HepG2 (cell line): ENCODE measurements around the gene COX6A2. TPM values are rescaled to one million over a fixed set of nuclear protein-coding genes. Genes with fewer than 3 reads are reported as not detected.

Experiments used
- CCAR2 ChIP-seq: fragments of 200-400 bp; formaldehyde crosslinking; optimal IDR thresholded peaks from 2 replicates; pipeline ENCODE3; 2018; ENCODE audit warnings: low read depth, mild to moderate bottlenecking, low read length, moderate library complexity
- GPN1 ChIP-seq: sonication (generic); formaldehyde crosslinking; IDR thresholded peaks from 2 replicates; pipeline ENCODE4 v1.5.1; 2020; ENCODE audit warnings: missing genetic modification reagents, borderline replicate concordance
- HNF4G ChIP-seq, 2 experiments: sonication (generic) in 1 of 2; formaldehyde crosslinking in 1 of 2; IDR thresholded peaks; 2 replicates each; pipeline versions ENCODE4 v1.4.0 to v1.6.1; 2011 to 2020; ENCODE audit warnings: borderline replicate concordance in 2 of 2, low read depth in 2 of 2, mild to moderate bottlenecking in 2 of 2, low read length in 1 of 2, missing genetic modification reagents in 1 of 2, moderate library complexity in 1 of 2
- MAZ ChIP-seq, 2 experiments: sonication (generic) in 1 of 2; formaldehyde crosslinking in 1 of 2; IDR thresholded peaks; 2 replicates each; pipeline versions ENCODE4 v1.5.0 to v1.6.1; 2012 to 2020; ENCODE audit warnings: low read depth in 2 of 2, mild to moderate bottlenecking in 2 of 2, borderline replicate concordance in 1 of 2, improper control_type of control experiment in 1 of 2, low read length in 1 of 2, missing genetic modification reagents in 1 of 2, moderate library complexity in 1 of 2
- SMARCC2 ChIP-seq: fragments of 450-650 bp; IDR thresholded peaks from 2 replicates; pipeline ENCODE4 v1.6.1; 2017; ENCODE audit warnings: antibody characterized with exemption, mild to moderate bottlenecking
- TOPORS ChIP-seq: sonication (generic); formaldehyde crosslinking; IDR thresholded peaks from 2 replicates; pipeline ENCODE4 v1.8.0; 2023; ENCODE audit warnings: mild to moderate bottlenecking, missing genetic modification reagents
- ZFP90 ChIP-seq: sonication (generic); formaldehyde crosslinking; IDR thresholded peaks from 2 replicates; pipeline ENCODE4 v1.8.0; 2022; ENCODE audit warnings: missing genetic modification reagents, mild to moderate bottlenecking, inconsistent platforms, borderline replicate concordance
- ZNF331 ChIP-seq: sonication (generic); formaldehyde crosslinking; IDR thresholded peaks from 2 replicates; pipeline ENCODE4 v1.4.0; 2020; ENCODE audit warnings: missing genetic modification reagents
- ZNF788 ChIP-seq: sonication (generic); formaldehyde crosslinking; IDR thresholded peaks from 2 replicates; pipeline ENCODE4 v1.5.0; 2020; ENCODE audit warnings: mild to moderate bottlenecking, missing genetic modification reagents, borderline replicate concordance
- polyA plus RNA-seq, 8 experiments: library from polyadenylated mRNA; depleted of rRNA in 3 of 8; stranded (reverse) in 7 of 8; unstranded in 1 of 8; fragments of >200 nt; fragmentation: Illumina TruSeq in 4 of 8; extraction: Trizol in 4 of 8; gene quantifications; 2 replicates each; pipeline versions ENCODE4 v1.2.1 to v1.2.3, GENCODE V29; 2011 to 2016; ENCODE audit warnings: low read depth in 4 of 8, missing spikeins in 1 of 8, mixed read lengths in 1 of 8; ENCODE audit not compliant: insufficient read depth in 1 of 8
- total RNA-seq, 5 experiments: library from RNA; depleted of rRNA; stranded (reverse); fragments of >200 nt; fragmentation: Illumina TruSeq; extraction: Trizol; gene quantifications; 2 replicates each; pipeline ENCODE4 v1.2.3, GENCODE V29; 2016; ENCODE audit warnings: low read depth in 1 of 5
- TF ChIP-seq, protein P1 (sequence below): fragments of 450-650 bp; IDR thresholded peaks from 2 replicates; pipeline ENCODE4 v1.6.1; 2016
- TF ChIP-seq, protein P2 (sequence below): sonication (generic); formaldehyde crosslinking; IDR thresholded peaks from 2 replicates; pipeline ENCODE4 v1.4.0; 2020; ENCODE audit warnings: missing genetic modification reagents
- TF ChIP-seq, protein P3 (sequence below): sonication (generic); formaldehyde crosslinking; IDR thresholded peaks from 2 replicates; pipeline ENCODE4 v1.4.0; 2020; ENCODE audit warnings: missing genetic modification reagents
- TF ChIP-seq, protein P4 (sequence below): sonication (generic); formaldehyde crosslinking; IDR thresholded peaks from 2 replicates; pipeline ENCODE4 v1.4.0; 2020; ENCODE audit warnings: missing genetic modification reagents, borderline replicate concordance

The COX6A2 gene
- total and polyA plus RNA-seq, 2 of the 13 experiments (the other 11 are each of a cell fraction or from before 2014, with no cell fraction given), result not detected

DNA sequence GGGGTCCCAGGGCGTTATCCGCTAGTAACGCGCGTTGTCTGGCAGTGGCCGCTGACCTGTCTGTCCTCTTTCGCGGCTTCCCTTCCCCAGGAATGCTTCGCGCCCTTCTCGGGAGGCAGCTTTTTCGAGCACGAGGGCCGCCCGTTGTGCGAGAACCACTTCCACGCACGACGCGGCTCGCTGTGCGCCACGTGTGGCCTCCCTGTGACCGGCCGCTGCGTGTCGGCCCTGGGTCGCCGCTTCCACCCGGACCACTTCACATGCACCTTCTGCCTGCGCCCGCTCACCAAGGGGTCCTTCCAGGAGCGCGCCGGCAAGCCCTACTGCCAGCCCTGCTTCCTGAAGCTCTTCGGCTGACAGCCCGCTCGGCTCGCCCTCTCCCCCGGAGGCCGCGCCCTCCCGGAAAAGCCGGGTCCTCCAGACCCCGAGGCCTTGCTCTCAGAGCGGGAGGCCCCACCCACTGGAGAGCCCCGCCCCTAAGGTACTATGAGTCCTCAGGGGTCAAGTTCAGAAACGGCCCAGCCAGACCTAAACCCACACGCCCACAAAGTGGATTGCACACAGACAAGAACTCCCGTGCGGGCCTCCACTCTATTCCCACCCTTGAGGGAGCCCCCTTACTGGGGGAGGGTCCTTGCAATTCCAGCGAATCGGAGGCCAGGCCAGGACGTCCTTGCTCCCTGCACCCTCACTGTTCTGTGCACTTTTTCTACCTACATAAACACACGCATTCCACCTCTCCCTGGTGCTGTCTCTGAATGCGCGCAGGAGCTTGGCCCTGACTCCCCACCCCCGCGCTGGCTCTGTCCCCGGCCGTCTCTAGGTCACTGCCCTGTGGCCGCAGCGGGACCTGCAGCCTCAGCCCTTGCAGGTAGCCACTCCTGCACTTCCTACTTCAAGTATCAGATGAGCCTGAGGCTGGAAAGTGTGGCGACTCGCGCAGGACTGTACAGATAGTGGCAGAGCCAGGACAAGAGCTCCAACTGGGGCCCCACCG lies 49.4 kb upstream of the COX6A2 start (continued):
- TF ChIP-seq CCAR2 (no peak), ZNF331 (CRISPR knock-in tag) (peak; percentile 54; the same call in 1 of the 2 replicates), GPN1 (CRISPR knock-in tag) (no peak; the same call in 1 of the 2 replicates), ZNF788 (peak; percentile 56), TOPORS (CRISPR knock-in tag) (peak; percentile 93), SMARCC2 (no peak), MAZ (IDR thresholded peaks at IDR 0.05; ENCODE audit: borderline replicate concordance, low read depth, low read length) (0 out of 2 replicates have a peak, but pooled peaks have one; percentile 71), MAZ (CRISPR knock-in tag; IDR thresholded peaks at IDR 0.05; ENCODE audit: low read depth) (no peak; the same call in 1 of the 2 replicates), HNF4G (IDR thresholded peaks at IDR 0.05; ENCODE audit: borderline replicate concordance, low read depth, low read length) (peak; percentile 11; the same call in 1 of the 2 replicates), HNF4G (CRISPR knock-in tag; IDR thresholded peaks at IDR 0.05; ENCODE audit: borderline replicate concordance, low read depth) (peak; percentile 74), ZFP90 (CRISPR knock-in tag) (no peak; the same call in 1 of the 2 replicates)
- TF ChIP-seq, protein P1, sequence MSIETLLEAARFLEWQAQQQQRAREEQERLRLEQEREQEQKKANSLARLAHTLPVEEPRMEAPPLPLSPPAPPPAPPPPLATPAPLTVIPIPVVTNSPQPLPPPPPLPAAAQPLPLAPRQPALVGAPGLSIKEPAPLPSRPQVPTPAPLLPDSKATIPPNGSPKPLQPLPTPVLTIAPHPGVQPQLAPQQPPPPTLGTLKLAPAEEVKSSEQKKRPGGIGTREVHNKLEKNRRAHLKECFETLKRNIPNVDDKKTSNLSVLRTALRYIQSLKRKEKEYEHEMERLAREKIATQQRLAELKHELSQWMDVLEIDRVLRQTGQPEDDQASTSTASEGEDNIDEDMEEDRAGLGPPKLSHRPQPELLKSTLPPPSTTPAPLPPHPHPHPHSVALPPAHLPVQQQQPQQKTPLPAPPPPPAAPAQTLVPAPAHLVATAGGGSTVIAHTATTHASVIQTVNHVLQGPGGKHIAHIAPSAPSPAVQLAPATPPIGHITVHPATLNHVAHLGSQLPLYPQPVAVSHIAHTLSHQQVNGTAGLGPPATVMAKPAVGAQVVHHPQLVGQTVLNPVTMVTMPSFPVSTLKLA, result peak; percentile 9; the same call in 1 of the 2 replicates
- TF ChIP-seq, protein P2, sequence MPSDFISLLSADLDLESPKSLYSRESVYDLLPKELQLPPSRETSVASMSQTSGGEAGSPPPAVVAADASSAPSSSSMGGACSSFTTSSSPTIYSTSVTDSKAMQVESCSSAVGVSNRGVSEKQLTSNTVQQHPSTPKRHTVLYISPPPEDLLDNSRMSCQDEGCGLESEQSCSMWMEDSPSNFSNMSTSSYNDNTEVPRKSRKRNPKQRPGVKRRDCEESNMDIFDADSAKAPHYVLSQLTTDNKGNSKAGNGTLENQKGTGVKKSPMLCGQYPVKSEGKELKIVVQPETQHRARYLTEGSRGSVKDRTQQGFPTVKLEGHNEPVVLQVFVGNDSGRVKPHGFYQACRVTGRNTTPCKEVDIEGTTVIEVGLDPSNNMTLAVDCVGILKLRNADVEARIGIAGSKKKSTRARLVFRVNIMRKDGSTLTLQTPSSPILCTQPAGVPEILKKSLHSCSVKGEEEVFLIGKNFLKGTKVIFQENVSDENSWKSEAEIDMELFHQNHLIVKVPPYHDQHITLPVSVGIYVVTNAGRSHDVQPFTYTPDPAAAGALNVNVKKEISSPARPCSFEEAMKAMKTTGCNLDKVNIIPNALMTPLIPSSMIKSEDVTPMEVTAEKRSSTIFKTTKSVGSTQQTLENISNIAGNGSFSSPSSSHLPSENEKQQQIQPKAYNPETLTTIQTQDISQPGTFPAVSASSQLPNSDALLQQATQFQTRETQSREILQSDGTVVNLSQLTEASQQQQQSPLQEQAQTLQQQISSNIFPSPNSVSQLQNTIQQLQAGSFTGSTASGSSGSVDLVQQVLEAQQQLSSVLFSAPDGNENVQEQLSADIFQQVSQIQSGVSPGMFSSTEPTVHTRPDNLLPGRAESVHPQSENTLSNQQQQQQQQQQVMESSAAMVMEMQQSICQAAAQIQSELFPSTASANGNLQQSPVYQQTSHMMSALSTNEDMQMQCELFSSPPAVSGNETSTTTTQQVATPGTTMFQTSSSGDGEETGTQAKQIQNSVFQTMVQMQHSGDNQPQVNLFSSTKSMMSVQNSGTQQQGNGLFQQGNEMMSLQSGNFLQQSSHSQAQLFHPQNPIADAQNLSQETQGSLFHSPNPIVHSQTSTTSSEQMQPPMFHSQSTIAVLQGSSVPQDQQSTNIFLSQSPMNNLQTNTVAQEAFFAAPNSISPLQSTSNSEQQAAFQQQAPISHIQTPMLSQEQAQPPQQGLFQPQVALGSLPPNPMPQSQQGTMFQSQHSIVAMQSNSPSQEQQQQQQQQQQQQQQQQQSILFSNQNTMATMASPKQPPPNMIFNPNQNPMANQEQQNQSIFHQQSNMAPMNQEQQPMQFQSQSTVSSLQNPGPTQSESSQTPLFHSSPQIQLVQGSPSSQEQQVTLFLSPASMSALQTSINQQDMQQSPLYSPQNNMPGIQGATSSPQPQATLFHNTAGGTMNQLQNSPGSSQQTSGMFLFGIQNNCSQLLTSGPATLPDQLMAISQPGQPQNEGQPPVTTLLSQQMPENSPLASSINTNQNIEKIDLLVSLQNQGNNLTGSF (CRISPR knock-in tag), result no peak
- TF ChIP-seq, protein P3, sequence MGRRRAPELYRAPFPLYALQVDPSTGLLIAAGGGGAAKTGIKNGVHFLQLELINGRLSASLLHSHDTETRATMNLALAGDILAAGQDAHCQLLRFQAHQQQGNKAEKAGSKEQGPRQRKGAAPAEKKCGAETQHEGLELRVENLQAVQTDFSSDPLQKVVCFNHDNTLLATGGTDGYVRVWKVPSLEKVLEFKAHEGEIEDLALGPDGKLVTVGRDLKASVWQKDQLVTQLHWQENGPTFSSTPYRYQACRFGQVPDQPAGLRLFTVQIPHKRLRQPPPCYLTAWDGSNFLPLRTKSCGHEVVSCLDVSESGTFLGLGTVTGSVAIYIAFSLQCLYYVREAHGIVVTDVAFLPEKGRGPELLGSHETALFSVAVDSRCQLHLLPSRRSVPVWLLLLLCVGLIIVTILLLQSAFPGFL (CRISPR knock-in tag), result no peak
- TF ChIP-seq, protein P4, sequence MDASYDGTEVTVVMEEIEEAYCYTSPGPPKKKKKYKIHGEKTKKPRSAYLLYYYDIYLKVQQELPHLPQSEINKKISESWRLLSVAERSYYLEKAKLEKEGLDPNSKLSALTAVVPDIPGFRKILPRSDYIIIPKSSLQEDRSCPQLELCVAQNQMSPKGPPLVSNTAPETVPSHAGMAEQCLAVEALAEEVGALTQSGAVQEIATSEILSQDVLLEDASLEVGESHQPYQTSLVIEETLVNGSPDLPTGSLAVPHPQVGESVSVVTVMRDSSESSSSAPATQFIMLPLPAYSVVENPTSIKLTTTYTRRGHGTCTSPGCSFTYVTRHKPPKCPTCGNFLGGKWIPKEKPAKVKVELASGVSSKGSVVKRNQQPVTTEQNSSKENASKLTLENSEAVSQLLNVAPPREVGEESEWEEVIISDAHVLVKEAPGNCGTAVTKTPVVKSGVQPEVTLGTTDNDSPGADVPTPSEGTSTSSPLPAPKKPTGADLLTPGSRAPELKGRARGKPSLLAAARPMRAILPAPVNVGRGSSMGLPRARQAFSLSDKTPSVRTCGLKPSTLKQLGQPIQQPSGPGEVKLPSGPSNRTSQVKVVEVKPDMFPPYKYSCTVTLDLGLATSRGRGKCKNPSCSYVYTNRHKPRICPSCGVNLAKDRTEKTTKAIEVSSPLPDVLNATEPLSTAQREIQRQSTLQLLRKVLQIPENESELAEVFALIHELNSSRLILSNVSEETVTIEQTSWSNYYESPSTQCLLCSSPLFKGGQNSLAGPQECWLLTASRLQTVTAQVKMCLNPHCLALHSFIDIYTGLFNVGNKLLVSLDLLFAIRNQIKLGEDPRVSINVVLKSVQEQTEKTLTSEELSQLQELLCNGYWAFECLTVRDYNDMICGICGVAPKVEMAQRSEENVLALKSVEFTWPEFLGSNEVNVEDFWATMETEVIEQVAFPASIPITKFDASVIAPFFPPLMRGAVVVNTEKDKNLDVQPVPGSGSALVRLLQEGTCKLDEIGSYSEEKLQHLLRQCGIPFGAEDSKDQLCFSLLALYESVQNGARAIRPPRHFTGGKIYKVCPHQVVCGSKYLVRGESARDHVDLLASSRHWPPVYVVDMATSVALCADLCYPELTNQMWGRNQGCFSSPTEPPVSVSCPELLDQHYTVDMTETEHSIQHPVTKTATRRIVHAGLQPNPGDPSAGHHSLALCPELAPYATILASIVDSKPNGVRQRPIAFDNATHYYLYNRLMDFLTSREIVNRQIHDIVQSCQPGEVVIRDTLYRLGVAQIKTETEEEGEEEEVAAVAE (CRISPR knock-in tag), result 0 out of 2 replicates have a peak, but pooled peaks have one; percentile 18
